ENCODE data around the gene TSSK1B.
"Not testable (repeated sequence)": the region's sequence is repeated elsewhere in the genome, so short reads cannot be mapped to it uniquely, and the experiment has no call there.

Gene TSSK1B, protein sequence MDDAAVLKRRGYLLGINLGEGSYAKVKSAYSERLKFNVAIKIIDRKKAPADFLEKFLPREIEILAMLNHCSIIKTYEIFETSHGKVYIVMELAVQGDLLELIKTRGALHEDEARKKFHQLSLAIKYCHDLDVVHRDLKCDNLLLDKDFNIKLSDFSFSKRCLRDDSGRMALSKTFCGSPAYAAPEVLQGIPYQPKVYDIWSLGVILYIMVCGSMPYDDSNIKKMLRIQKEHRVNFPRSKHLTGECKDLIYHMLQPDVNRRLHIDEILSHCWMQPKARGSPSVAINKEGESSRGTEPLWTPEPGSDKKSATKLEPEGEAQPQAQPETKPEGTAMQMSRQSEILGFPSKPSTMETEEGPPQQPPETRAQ

DNA sequence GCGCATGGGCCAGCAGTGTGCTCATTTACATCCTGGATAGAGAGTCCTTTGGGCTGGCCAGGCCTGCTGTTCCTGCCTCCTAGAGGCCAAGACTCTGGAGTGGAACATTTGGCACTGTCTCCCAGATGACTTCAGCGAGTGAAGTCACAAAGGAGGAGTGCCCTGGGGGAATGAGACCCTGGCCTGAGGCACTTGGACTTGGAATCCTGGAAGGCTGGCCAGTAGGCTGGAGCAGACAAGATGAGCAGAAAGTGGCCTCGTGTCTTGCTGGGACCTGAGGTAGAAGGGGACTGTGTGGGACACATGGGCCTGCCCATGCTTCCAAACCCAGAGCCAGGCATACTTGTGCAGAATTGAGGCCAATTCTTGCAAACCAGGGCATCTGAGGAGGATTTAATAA lies at the start of gene TSSK1B:
Gene TSSK1B, minus strand, starts transcription at position 101 of the 400 bp plus-strand sequence. CDS start 150 bp downstream, outside the sequence.
- no peak for DNase-seq
- TF ChIP-seq POLR2A (IDR thresholded peaks at IDR 0.05; ENCODE audit: low read length), result no peak
- TF ChIP-seq GATA1 (IDR thresholded peaks at IDR 0.05; ENCODE audit: low read depth, low read length), result no peak

DNA sequence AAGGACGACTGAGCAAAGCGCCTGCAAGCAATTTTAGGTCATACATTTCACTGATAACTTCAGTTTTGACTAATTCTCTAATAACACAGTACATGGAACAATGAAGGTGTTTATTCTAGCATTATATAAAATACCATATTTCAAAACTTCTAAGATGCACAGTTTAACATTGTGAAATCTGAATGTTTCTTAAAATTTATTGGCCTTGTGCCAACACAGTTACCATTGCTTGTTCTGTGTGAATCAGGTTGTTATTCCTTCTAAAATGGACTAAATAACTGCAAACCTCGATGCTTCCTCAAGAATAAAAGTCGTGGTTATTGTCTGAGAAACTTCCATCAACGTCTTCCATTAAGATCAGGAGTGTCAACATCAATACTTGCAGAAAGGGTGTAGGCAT lies 45.5 kb upstream of the TSSK1B start:
- peak in 1 of 2 experiments; percentile 3 for DNase-seq
- no peak for TF ChIP-seq POLR2A (IDR thresholded peaks at IDR 0.05; ENCODE audit: low read length)
- no peak for TF ChIP-seq GATA1 (IDR thresholded peaks at IDR 0.05; ENCODE audit: low read depth, low read length)

DNA sequence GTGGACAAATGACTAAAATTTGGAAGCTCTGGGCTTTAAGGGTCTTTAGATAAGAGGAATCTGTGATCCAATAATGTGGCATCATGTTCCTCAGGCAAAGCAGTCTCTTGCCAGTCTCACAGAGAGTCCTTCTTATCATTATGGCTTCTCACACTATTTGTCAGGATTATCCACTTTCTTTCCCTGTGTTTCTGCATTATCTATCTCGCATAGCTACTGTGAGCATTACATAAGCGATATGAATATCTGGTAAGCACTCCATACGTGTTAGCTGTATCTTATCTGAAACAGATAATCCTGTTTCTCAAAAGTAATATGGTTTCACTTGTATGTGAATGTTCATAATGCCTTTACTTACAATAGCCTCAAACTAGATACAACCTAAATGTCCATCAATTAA lies 43.9 kb upstream of the TSSK1B start:
- no peak for DNase-seq
- TF ChIP-seq GATA1 (IDR thresholded peaks at IDR 0.05; ENCODE audit: low read depth, low read length) (no peak), POLR2A (IDR thresholded peaks at IDR 0.05; ENCODE audit: low read length) (no peak)

DNA sequence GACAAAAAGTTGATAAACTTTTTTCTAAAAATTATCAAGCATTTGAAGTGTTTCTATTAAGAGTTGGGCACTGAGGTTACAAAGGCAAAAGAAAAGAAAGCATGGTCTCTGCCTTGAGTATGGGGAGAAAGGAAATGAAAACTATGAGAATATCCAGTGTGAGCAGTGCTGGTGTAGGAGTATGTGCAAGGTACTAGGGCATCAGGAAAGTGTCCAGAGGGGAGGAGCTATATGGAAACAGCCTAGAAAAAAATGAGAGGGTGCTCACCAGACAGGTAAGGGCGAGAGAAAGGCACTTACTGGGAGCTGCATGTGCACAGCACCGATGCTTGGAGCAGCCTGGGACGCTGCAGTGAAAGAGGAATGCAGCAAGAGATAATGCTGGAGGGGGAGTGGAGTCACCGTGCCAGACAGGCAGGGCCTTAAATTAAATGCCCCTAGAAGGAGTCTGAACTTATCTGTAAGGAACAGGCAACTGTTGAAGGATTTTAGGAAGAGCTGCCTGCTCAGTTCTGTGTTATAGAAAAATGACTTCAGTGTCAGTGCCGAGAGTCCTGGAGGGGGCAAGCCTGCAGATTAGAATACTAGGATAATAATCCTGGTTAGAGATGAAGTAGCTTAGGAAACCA lies 39.4 kb upstream of the TSSK1B start:
- no peak for TF ChIP-seq POLR2A (IDR thresholded peaks at IDR 0.05; ENCODE audit: low read length)
- no peak for TF ChIP-seq GATA1 (IDR thresholded peaks at IDR 0.05; ENCODE audit: low read depth, low read length)
- DNase-seq, result no peak

DNA sequence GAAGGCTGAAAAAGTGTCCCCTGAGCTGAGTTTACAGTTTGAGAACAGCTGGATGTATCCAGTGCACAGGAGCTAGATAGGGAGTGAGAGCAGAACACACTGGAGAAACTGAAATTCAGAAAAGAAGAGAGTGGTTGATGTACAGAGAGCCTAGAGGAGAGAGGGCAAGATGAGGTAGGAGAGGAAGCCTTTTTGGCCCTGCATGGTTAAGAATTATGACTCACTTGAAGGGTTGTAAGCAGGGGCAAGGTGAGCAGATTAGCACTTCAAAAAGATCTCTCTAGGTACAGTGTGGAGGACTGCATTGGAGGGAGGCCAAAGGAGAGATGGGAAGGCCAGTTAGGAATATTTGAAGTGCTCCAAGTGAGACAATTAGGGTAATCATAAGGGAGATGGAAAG lies 28.2 kb upstream of the TSSK1B start:
- TF ChIP-seq POLR2A (IDR thresholded peaks at IDR 0.05; ENCODE audit: low read length), result no peak
- no peak for TF ChIP-seq GATA1 (IDR thresholded peaks at IDR 0.05; ENCODE audit: low read depth, low read length)
- no peak for DNase-seq

DNA sequence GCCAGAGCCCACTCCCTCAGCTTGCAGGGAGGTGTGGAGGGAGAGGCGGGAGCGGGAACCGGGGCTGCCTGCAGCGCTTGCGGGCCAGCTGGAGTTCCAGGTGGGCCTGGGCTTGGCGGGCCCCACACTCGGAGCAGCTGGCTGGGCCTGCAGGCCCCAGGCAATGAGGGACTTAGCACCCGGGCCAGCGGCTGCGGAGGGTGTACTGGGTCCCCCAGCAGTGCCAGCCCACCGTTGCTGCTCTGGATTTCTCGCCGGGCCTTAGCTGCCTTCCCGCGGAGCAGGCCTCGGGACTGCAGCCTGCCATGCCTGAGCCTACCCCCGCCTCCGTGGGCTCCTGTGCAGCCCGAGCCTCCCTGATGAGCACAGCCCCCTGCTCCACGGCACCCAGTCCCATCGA lies 22.3 kb upstream of the TSSK1B start:
- not testable (repeated sequence) for DNase-seq

DNA sequence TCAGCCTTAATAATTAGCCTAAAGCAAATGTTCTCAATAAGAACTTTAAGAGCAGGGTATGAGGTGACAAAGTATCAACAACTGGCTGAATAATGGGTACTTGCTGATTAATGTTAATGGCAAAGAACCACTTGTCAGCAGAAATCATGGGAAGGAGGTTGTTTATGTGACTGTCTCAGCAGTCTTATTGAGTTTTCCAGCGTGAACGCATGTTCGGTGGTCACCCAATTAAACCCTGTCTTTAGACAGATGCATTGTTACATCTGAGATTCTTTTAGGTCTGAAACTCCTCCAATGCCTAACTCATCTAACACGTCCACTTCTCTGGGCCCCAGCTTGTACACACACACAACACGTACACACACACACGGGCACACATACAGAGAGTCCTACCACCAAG lies 18.2 kb upstream of the TSSK1B start:
- no peak for TF ChIP-seq POLR2A (IDR thresholded peaks at IDR 0.05; ENCODE audit: low read length)
- no peak for TF ChIP-seq GATA1 (IDR thresholded peaks at IDR 0.05; ENCODE audit: low read depth, low read length)
- no peak for DNase-seq

DNA sequence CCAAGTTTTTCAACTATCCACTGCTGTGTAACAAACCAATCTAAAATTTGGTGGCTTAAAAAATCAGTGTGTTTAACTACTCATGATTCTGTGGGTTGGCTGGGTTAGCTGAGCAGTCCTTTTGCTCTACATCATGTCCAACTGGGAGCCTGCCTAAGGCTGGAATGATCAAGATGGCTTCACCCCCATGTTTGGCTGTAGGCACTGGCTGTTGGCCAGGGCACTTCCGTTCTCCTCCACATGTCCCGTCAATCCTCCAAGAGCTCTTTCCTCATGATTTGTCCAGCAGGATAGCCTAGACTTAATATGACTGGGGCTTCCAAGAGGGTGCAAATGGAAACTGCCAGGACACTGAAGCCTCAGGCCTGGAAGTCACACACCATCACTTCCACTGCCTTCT lies 17.0 kb upstream of the TSSK1B start:
- no peak for DNase-seq

DNA sequence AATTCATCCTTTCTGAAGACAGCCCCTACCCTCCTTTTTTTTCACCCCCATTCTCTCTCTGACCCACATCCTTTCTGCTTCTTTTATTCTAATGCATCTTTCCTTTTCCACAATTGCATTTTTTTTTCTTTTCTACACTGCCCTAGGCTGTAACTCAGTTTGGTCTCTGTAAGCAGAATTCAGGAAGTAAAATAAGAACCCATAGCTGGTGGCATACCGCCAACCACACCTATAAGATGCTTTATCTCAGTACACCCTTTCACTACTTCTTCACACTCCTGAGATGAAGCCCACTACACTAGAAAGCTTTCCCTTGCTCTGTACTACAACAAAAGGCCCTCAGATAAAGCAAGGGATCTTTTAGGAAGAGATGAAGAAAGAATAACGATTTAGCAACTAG lies 16.1 kb upstream of the TSSK1B start:
- no peak for DNase-seq
- TF ChIP-seq POLR2A (IDR thresholded peaks at IDR 0.05; ENCODE audit: low read length) (no peak), GATA1 (IDR thresholded peaks at IDR 0.05; ENCODE audit: low read depth, low read length) (no peak)

More for the DNA sequence above, 17.0 kb upstream of the TSSK1B start:
- TF ChIP-seq POLR2A (IDR thresholded peaks at IDR 0.05; ENCODE audit: low read length) (no peak), GATA1 (IDR thresholded peaks at IDR 0.05; ENCODE audit: low read depth, low read length) (no peak)

DNA sequence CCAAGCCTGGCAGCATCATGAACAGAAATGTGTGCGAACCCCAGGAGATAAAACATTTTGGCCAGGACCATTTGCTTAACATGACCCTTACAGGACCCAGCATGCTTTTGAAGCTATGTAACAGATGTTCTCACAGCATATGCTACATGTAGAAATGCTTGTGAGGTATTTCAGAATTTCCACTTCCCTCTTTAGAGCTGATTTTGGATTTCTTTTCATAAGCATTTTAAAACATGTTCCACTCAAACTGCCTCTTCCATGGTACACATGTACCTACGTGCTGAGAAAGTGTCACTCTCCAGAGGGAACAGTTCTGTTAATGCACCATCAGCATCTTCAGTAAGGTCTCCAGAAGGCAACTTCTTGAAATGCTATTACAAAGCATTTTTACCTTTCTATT lies 15.7 kb upstream of the TSSK1B start:
- TF ChIP-seq POLR2A (IDR thresholded peaks at IDR 0.05; ENCODE audit: low read length), result no peak
- no peak for TF ChIP-seq GATA1 (IDR thresholded peaks at IDR 0.05; ENCODE audit: low read depth, low read length)
- no peak for DNase-seq

DNA sequence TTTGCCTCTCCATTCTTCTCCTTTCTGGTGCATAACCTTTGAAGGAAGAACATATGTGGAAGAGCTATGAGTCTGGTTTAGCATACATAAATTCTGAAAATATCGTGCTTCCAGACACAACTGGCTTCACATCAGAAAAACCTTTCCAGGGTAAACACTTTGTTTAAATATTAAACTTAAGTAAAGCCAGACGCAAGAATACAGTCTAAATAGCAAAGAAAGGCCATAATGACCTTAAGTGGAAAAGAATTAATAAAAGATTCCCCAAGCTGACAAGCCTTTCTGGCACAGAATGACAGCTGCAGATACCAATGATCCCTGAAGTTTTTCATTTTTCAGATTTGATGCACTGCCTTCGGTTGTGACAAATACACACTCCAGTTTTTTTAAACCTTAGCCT lies 13.5 kb upstream of the TSSK1B start:
- TF ChIP-seq POLR2A (IDR thresholded peaks at IDR 0.05; ENCODE audit: low read length) (no peak), GATA1 (IDR thresholded peaks at IDR 0.05; ENCODE audit: low read depth, low read length) (no peak)
- no peak for DNase-seq

DNA sequence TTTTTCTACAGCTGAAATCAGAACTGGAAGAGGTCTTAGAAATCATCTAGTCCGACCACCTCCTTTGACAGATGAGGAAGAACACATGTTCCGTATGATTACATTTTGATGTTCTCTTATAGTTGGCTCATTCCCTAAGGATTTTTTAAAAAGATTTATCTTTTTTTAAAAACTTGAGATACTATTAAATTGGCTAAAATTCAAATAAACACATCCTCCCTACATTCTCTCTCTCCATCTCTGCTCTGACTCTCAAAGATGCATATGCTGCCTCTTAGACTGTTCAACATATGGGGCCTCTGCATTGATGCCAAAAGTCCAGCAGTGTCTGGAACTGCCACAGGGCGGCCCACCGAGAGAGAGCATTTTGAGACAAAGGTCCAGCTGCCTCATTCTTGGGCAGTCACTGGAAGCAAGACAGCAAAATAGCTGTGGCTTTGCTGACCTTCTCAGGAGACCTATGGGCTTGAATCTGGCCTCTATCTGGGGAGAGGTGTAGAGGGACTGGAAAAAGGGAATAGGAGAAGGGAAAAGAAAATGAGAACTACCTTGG lies 12.8 kb upstream of the TSSK1B start:
- no peak for DNase-seq
- TF ChIP-seq POLR2A (IDR thresholded peaks at IDR 0.05; ENCODE audit: low read length) (no peak), GATA1 (IDR thresholded peaks at IDR 0.05; ENCODE audit: low read depth, low read length) (no peak)

DNA sequence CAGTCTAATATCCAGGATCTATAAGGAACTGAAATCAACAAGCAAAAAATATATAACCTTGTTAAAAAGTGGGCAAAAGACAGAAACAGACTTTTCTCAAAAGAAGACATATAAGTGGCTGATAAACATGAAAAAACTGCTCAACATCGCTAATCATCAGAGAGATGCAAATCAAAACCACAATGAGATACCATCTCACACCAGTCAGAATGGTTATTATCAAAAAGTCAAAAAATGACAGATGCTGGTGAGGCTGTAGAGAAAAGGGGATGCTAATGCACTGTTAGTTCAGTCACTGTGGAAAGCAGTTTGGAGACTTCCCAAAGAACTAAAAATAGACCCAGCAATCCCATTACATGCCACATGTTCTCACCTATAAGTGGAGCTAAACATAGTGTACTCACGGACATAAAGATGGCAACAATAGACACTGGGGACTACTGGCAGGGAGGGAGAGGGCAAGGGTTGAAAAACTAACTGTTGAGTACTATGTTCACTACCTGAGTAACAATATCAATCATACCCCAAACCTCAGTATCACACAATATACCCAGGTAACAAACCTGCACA lies 11.7 kb upstream of the TSSK1B start:
- TF ChIP-seq POLR2A (IDR thresholded peaks at IDR 0.05; ENCODE audit: low read length) (no peak), GATA1 (IDR thresholded peaks at IDR 0.05; ENCODE audit: low read depth, low read length) (no peak)
- no peak for DNase-seq

DNA sequence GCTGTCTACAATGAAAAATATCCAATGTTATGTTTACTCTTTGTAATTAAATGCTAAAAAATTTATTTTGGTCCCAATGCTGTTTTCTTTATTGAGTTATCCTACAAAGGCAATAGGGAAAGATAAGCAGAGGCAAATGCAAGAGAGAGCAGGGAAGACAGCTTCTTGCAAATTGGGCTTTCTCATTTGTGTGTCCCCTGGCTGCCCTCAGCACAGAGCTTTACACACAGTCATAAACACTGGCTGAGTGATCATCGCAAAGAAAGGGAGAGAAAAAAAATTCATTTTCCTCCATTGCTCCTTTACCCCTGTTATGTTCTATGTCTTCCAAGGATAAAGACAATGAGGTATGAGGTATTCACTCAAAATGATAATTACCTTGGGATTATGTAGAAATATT lies 2.3 kb upstream of the TSSK1B start:
- no peak for DNase-seq
- TF ChIP-seq GATA1 (IDR thresholded peaks at IDR 0.05; ENCODE audit: low read depth, low read length), result no peak
- TF ChIP-seq POLR2A (IDR thresholded peaks at IDR 0.05; ENCODE audit: low read length), result no peak
